ENCODE data around the gene ZNF554.

DNA sequence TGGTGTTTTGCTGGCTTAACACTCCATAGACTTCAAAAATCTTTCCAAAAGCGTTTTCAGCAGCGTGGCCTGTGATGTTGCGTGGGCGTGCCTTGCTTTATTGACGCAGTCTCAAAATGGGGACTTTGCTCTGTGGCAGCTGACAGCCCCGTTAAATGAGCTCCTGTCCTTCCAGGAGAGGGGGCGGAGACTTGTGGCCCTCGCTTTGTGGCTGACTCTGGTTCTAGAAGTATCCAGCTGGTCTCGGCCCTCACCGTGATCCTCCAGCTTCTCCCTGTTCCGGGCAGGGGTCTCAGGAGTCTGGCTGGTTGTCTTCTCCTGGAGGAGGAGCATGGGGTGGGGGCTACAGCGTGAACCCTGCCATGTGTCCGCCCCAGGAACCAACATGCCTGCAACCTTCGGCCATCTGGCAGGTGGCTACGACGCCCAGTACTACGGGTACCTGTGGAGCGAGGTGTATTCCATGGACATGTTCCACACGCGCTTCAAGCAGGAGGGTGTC lies 8.4 kb upstream of the ZNF554 start:
- TF ChIP-seq CTCF (IDR thresholded peaks at IDR 0.05) (no peak), EZH2phosphoT487 (IDR thresholded peaks at IDR 0.05) (no peak)

Data from neural progenitor cell (in vitro differentiated cells).